ENCODE data around the gene FOCAD. TPM values are rescaled to one million over a fixed set of nuclear protein-coding genes. Genes with fewer than 3 reads are reported as not detected.

Gene FOCAD
- total and polyA plus RNA-seq, 7 donors = 7.4 to 51.5 (median 25.5) TPM

GRCh38 chr9:21028466-21028865, 344.4 kb downstream of the FOCAD start:
- no peak for TF ChIP-seq POLR2A (IDR thresholded peaks at IDR 0.05)
- no peak for TF ChIP-seq EP300 (IDR thresholded peaks at IDR 0.05)
- TF ChIP-seq POLR2AphosphoS5 (IDR thresholded peaks at IDR 0.05) = no peak
- no peak for TF ChIP-seq CTCF (IDR thresholded peaks at IDR 0.05)
- Histone ChIP-seq H3K9me3 (no peaks in the 10 kb centered on the region), H3K4me1 (peaks cover 0 to 36% (median 25%) of the 10 kb centered on the region in 4 donors), H3K4me3 (no peak overlapping the region), H3K36me3 (no peaks in the 10 kb centered on the region), H3K27me3 (no peaks in the 10 kb centered on the region), H3K27ac (peak overlapping the region; percentile 44 to 91 (median 88))
- intact Hi-C loops (cut with DNase I) = loop anchor here (10.0 kb wide), 1 partner anchor 404 kb away; the partner anchor contains the start of gene MLLT3
- WGBS, 2 donors = 28 to 38% methylated on average over 3 of the region's 3 CpGs
- no peak for DNase-seq

- no peak for DNase-seq
- H3K9me3 ChIP-seq = no peaks in the 10 kb centered on the region
- no peaks in the 10 kb centered on the region for H3K27me3 ChIP-seq
- intact Hi-C loops (cut with DNase I) = loop anchor here (10.0 kb wide), 1 partner anchor 405 kb away; the partner anchor contains the start of gene MLLT3
- H3K4me1 ChIP-seq = peaks cover 0 to 36% (median 25%) of the 10 kb centered on the region in 4 donors
- no peaks in the 10 kb centered on the region for H3K36me3 ChIP-seq
- peak overlapping the region; percentile 85 to 93 (median 91) for H3K27ac ChIP-seq
- TF ChIP-seq CTCF (IDR thresholded peaks at IDR 0.05) (no peak), EP300 (IDR thresholded peaks at IDR 0.05) (no peak), POLR2AphosphoS5 (IDR thresholded peaks at IDR 0.05) (no peak), POLR2A (IDR thresholded peaks at IDR 0.05) (no peak)
- WGBS, 2 donors = 43 to 76% methylated on average over 8 of the region's 8 CpGs
- no peak overlapping the region for H3K4me3 ChIP-seq
Measured at GRCh38 chr9:21029661-21030060, 345.6 kb downstream of the FOCAD start.

GRCh38 chr9:21030389-21031035, 346.5 kb downstream of the FOCAD start:
- H3K4me3 ChIP-seq = peak overlapping the region; percentile 46 to 66 (median 61)
- H3K9me3 ChIP-seq = no peaks in the 10 kb centered on the region
- H3K4me1 ChIP-seq = peaks cover 0 to 36% (median 25%) of the 10 kb centered on the region in 4 donors
- WGBS, 2 donors = 72 to 83% methylated on average over 5 of the region's 5 CpGs
- H3K27me3 ChIP-seq = no peaks in the 10 kb centered on the region
- intact Hi-C loops (cut with DNase I) = no loop called here
- no peak for DNase-seq
- H3K27ac ChIP-seq = peak overlapping the region; percentile 85 to 93 (median 91)
- TF ChIP-seq POLR2AphosphoS5 (IDR thresholded peaks at IDR 0.05) (peak in 1 of 4 donors; percentile 12), EP300 (IDR thresholded peaks at IDR 0.05) (no peak)
- H3K36me3 ChIP-seq = no peaks in the 10 kb centered on the region

GRCh38 chr9:21031091-21031807, 347.2 kb downstream of the FOCAD start, which contains the start of gene HACD4:
Gene HACD4 (minus strand): TSS chr9:21031640. CDS start chr9:21031590, 50 bp downstream.
- intact Hi-C loops (cut with DNase I) = no loop called here
- Histone ChIP-seq H3K4me3 (peak within 1 kb of the TSS; percentile 46 to 66 (median 61)), H3K4me1 (peaks cover 0 to 34% (median 25%) of the 10 kb centered on the region in 4 donors), H3K36me3 (no peaks in the 10 kb centered on the region), H3K9me3 (no peaks in the 10 kb centered on the region), H3K27me3 (no peaks in the 10 kb centered on the region), H3K27ac (peak within 1 kb of the TSS; percentile 85 to 93 (median 91))
- DNase-seq = peak; percentile 78
- WGBS, 2 donors = 5 to 18% methylated on average over 46 of the region's 46 CpGs
- TF ChIP-seq EP300 (IDR thresholded peaks at IDR 0.05) (no peak), POLR2AphosphoS5 (IDR thresholded peaks at IDR 0.05) (peak in 2 of 4 donors; percentile 32 to 52)

- Histone ChIP-seq H3K4me1 (peaks cover 0 to 28% (median 21%) of the 10 kb centered on the region in 4 donors), H3K9me3 (no peaks in the 10 kb centered on the region), H3K36me3 (no peaks in the 10 kb centered on the region), H3K27me3 (no peaks in the 10 kb centered on the region), H3K4me3 (peak overlapping the region; percentile 46 to 66 (median 61)), H3K27ac (peak overlapping the region; percentile 85 to 93 (median 91))
- TF ChIP-seq POLR2AphosphoS5 (IDR thresholded peaks at IDR 0.05) (no peak), CTCF (IDR thresholded peaks at IDR 0.05) (no peak)
- intact Hi-C loops (cut with DNase I) = no loop called here
- 70 to 78% methylated on average over 22 of the region's 22 CpGs for WGBS, 2 donors
- no peak for DNase-seq
Measured at GRCh38 chr9:21031808-21032183, 347.7 kb downstream of the FOCAD start.
